HepG2 (cell line): ENCODE data around the gene LZTR1. TPM values are rescaled to one million over a fixed set of nuclear protein-coding genes. Genes with fewer than 3 reads are reported as not detected.
A peak's percentile ranks its signal among the peaks of the same experiment; 100 is the strongest.

Experiments used
- GATAD1 ChIP-seq: IDR thresholded peaks from 2 replicates; pipeline ENCODE4 v1.6.1; 2016; ENCODE audit warnings: missing genetic modification reagents, missing compliant biosample characterization
- HNRNPH1 ChIP-seq: fragments of 200-400 bp; formaldehyde crosslinking; optimal IDR thresholded peaks from 2 replicates; pipeline ENCODE3; 2017; ENCODE audit warnings: mild to moderate bottlenecking, low read depth, low read length
- IRX3 ChIP-seq: sonication (generic); formaldehyde crosslinking; IDR thresholded peaks from 2 replicates; pipeline ENCODE4 v1.8.1; 2023; ENCODE audit warnings: mild to moderate bottlenecking, low read depth, missing genetic modification reagents, borderline replicate concordance
- JUND ChIP-seq: sonication (generic); formaldehyde crosslinking; IDR thresholded peaks from 2 replicates; pipeline ENCODE4 v1.8.0; 2022; ENCODE audit warnings: mild to moderate bottlenecking, missing genetic modification reagents
- KMT2B ChIP-seq: IDR thresholded peaks from 2 replicates; pipeline ENCODE4 v1.6.1; 2016; ENCODE audit warnings: missing genetic modification reagents, missing compliant biosample characterization
- MIER3 ChIP-seq: IDR thresholded peaks from 2 replicates; pipeline ENCODE4 v1.6.1; 2016; ENCODE audit warnings: missing compliant biosample characterization, borderline replicate concordance
- RORA ChIP-seq: sonication (generic); formaldehyde crosslinking; IDR thresholded peaks from 2 replicates; pipeline ENCODE4 v1.5.0; 2020; ENCODE audit warnings: mild to moderate bottlenecking, missing genetic modification reagents, moderate library complexity
- SRSF9 ChIP-seq: fragments of 200-400 bp; formaldehyde crosslinking; IDR thresholded peaks from 2 replicates; pipeline ENCODE4 v1.6.1; 2018; ENCODE audit warnings: borderline replicate concordance, mild to moderate bottlenecking, low read depth, low read length; ENCODE audit not compliant: insufficient read depth, poor library complexity, severe bottlenecking
- ZNF263 ChIP-seq: sonication (generic); formaldehyde crosslinking; IDR thresholded peaks from 2 replicates; pipeline ENCODE4 v1.4.0; 2020; ENCODE audit warnings: missing genetic modification reagents
- ZNF382 ChIP-seq: sonication (generic); formaldehyde crosslinking; IDR thresholded peaks from 2 replicates; pipeline ENCODE4 v1.5.0; 2020; ENCODE audit warnings: missing genetic modification reagents, mild to moderate bottlenecking, borderline replicate concordance
- ZNF607 ChIP-seq: sonication (generic); formaldehyde crosslinking; IDR thresholded peaks from 2 replicates; pipeline ENCODE4 v1.5.1; 2020; ENCODE audit warnings: missing genetic modification reagents, mild to moderate bottlenecking, borderline replicate concordance
- polyA plus RNA-seq, 8 experiments: library from polyadenylated mRNA; depleted of rRNA in 3 of 8; stranded (reverse) in 7 of 8; unstranded in 1 of 8; fragments of >200 nt; fragmentation: Illumina TruSeq in 4 of 8; extraction: Trizol in 4 of 8; gene quantifications; 2 replicates each; pipeline versions ENCODE4 v1.2.1 to v1.2.3, GENCODE V29; 2011 to 2016; ENCODE audit warnings: low read depth in 4 of 8, missing spikeins in 1 of 8, mixed read lengths in 1 of 8; ENCODE audit not compliant: insufficient read depth in 1 of 8
- total RNA-seq, 5 experiments: library from RNA; depleted of rRNA; stranded (reverse); fragments of >200 nt; fragmentation: Illumina TruSeq; extraction: Trizol; gene quantifications; 2 replicates each; pipeline ENCODE4 v1.2.3, GENCODE V29; 2016; ENCODE audit warnings: low read depth in 1 of 5
- TF ChIP-seq, protein P1 (sequence below): sonication (generic); formaldehyde crosslinking; IDR thresholded peaks from 2 replicates; pipeline ENCODE4 v1.5.1; 2020; ENCODE audit warnings: missing genetic modification reagents, mild to moderate bottlenecking, borderline replicate concordance
- TF ChIP-seq, protein P2 (sequence below): sonication (generic); formaldehyde crosslinking; IDR thresholded peaks from 2 replicates; pipeline ENCODE4 v1.4.0; 2020; ENCODE audit warnings: mild to moderate bottlenecking, missing genetic modification reagents
- TF ChIP-seq, protein P3 (sequence below): IDR thresholded peaks from 2 replicates; pipeline ENCODE4 v1.4.0; 2020; ENCODE audit warnings: mild to moderate bottlenecking, missing genetic modification reagents

LZTR1 gene
- total and polyA plus RNA-seq, 2 of the 13 experiments (the other 11 are each of a cell fraction or from before 2014, with no cell fraction given): 21.8 to 22.4 TPM

DNA sequence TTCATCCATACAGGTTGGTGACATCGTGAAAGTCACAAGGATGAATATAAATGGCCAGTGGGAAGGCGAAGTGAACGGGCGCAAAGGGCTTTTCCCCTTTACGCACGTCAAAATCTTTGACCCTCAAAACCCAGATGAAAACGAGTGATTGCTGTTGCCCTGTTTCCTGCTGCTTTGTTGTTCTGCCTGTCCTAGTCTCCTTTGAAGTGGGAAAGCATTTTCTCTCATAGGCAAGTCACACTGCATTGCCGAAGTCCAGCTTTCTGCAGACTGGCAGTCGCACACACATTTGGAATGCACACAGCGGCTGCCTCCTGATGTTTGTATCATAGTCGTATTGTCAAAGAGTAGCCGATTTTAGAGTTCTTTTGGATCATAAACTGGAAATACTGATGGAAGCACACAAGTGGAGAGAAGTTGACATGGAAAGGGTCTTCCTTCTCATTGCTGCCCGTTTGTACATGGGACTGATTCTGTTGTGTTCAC, 32.4 kb upstream of the LZTR1 start (continued):
- TF ChIP-seq, protein P1, sequence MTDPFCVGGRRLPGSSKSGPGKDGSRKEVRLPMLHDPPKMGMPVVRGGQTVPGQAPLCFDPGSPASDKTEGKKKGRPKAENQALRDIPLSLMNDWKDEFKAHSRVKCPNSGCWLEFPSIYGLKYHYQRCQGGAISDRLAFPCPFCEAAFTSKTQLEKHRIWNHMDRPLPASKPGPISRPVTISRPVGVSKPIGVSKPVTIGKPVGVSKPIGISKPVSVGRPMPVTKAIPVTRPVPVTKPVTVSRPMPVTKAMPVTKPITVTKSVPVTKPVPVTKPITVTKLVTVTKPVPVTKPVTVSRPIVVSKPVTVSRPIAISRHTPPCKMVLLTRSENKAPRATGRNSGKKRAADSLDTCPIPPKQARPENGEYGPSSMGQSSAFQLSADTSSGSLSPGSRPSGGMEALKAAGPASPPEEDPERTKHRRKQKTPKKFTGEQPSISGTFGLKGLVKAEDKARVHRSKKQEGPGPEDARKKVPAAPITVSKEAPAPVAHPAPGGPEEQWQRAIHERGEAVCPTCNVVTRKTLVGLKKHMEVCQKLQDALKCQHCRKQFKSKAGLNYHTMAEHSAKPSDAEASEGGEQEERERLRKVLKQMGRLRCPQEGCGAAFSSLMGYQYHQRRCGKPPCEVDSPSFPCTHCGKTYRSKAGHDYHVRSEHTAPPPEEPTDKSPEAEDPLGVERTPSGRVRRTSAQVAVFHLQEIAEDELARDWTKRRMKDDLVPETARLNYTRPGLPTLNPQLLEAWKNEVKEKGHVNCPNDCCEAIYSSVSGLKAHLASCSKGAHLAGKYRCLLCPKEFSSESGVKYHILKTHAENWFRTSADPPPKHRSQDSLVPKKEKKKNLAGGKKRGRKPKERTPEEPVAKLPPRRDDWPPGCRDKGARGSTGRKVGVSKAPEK: no peak
- no peak for TF ChIP-seq IRX3 (CRISPR knock-in tag)
- no peak for TF ChIP-seq ZNF382
- TF ChIP-seq SRSF9: no peak
- TF ChIP-seq RORA: no peak
- TF ChIP-seq ZNF263 (CRISPR knock-in tag): no peak
- no peak for TF ChIP-seq KMT2B (CRISPR knock-in tag)
- TF ChIP-seq JUND: no peak
- TF ChIP-seq, protein P2, sequence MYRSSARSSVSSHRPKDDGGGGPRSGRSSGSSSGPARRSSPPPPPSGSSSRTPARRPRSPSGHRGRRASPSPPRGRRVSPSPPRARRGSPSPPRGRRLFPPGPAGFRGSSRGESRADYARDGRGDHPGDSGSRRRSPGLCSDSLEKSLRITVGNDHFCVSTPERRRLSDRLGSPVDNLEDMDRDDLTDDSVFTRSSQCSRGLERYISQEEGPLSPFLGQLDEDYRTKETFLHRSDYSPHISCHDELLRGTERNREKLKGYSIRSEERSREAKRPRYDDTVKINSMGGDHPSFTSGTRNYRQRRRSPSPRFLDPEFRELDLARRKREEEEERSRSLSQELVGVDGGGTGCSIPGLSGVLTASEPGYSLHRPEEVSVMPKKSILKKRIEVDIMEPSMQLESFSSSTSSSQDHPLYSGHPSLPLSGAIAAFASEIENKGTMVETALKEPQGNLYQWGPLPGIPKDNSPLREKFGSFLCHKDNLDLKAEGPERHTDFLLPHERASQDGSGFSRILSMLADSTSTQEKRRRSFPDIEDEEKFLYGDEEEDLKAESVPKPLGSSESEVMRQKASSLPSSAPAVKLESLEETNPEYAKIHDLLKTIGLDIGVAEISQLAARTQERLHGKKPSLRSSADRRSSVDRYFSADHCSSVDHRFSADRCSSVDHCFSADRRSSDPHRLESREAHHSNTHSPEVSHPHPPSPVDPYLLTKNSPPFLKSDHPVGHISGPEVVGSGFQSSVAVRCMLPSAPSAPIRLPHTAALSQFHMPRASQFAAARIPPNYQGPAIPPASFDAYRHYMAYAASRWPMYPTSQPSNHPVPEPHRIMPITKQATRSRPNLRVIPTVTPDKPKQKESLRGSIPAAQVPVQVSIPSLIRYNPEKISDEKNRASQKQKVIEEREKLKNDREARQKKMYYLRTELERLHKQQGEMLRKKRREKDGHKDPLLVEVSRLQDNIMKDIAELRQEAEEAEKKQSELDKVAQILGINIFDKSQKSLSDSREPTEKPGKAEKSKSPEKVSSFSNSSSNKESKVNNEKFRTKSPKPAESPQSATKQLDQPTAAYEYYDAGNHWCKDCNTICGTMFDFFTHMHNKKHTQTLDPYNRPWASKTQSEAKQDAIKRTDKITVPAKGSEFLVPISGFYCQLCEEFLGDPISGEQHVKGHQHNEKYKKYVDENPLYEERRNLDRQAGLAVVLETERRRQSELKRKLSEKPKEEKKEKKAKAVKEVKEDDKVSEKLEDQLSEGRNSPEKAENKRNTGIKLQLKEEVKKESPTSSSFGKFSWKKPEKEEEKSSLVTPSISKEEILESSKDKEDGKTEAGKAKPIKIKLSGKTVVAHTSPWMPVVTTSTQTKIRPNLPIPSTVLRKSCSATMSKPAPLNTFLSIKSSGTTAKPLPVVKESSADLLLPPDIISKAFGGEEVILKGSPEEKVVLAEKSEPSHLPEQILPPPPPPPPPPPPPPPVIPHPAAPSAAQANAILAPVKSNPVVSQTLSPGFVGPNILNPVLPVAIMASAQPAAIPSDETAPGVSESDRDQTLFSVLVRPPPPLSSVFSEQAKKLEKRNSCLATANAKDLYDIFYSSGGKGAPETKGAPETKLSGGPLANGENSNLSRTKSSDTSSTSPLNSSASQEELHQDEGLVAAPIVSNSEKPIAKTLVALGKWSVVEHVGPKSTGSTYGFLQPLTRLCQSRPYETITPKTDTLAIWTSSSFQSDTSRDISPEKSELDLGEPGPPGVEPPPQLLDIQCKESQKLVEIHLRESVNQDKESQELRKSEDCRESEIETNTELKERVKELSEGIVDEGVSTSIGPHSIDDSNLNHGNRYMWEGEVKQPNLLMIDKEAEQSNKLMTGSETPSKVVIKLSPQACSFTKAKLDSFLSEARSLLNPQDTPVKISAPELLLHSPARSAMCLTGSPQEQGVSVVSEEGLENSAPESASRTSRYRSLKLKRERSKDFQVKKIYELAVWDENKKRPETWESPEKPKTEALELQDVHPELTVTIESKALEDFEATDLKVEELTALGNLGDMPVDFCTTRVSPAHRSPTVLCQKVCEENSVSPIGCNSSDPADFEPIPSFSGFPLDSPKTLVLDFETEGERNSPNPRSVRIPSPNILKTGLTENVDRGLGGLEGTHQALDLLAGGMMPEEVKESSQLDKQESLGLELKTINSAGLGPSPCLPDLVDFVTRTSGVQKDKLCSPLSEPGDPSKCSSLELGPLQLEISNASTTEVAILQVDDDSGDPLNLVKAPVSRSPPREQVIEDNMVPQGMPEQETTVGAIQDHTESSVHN (CRISPR knock-in tag): no peak
- no peak for TF ChIP-seq MIER3
- TF ChIP-seq, protein P3, sequence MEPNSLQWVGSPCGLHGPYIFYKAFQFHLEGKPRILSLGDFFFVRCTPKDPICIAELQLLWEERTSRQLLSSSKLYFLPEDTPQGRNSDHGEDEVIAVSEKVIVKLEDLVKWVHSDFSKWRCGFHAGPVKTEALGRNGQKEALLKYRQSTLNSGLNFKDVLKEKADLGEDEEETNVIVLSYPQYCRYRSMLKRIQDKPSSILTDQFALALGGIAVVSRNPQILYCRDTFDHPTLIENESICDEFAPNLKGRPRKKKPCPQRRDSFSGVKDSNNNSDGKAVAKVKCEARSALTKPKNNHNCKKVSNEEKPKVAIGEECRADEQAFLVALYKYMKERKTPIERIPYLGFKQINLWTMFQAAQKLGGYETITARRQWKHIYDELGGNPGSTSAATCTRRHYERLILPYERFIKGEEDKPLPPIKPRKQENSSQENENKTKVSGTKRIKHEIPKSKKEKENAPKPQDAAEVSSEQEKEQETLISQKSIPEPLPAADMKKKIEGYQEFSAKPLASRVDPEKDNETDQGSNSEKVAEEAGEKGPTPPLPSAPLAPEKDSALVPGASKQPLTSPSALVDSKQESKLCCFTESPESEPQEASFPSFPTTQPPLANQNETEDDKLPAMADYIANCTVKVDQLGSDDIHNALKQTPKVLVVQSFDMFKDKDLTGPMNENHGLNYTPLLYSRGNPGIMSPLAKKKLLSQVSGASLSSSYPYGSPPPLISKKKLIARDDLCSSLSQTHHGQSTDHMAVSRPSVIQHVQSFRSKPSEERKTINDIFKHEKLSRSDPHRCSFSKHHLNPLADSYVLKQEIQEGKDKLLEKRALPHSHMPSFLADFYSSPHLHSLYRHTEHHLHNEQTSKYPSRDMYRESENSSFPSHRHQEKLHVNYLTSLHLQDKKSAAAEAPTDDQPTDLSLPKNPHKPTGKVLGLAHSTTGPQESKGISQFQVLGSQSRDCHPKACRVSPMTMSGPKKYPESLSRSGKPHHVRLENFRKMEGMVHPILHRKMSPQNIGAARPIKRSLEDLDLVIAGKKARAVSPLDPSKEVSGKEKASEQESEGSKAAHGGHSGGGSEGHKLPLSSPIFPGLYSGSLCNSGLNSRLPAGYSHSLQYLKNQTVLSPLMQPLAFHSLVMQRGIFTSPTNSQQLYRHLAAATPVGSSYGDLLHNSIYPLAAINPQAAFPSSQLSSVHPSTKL (CRISPR knock-in tag): peak; percentile 77
- TF ChIP-seq GATAD1 (CRISPR knock-in tag): peak; percentile 27; the same call in 1 of the 2 replicates
- no peak for TF ChIP-seq ZNF607 (CRISPR knock-in tag)
- TF ChIP-seq HNRNPH1: no peak
